ENCODE data around the gene HINFP.
"Not testable (repeated sequence)": the region's sequence is repeated elsewhere in the genome, so short reads cannot be mapped to it uniquely, and the experiment has no call there.

Gene HINFP

GRCh38 chr11:119117004-119117706, 4.2 kb upstream of the HINFP start:
- Histone ChIP-seq H3K9ac (ENCODE audit: low read depth in 1 of 2, low read length in 2 of 2) (no peak overlapping the region), H3K27ac (ENCODE audit: low read depth, low read length) (no peak overlapping the region), H3K27me3 (ENCODE audit: control insufficient read depth in 1 of 2, insufficient read depth in 2 of 2, low read length in 2 of 2) (no peaks in the 10 kb centered on the region), H3K4me3 (ENCODE audit: low read depth in 1 of 2, low read length in 2 of 2) (no peak overlapping the region), H3K36me3 (ENCODE audit: control insufficient read depth in 1 of 2, insufficient read depth in 2 of 2, low read length in 2 of 2) (peaks cover 23 to 51% of the 10 kb centered on the region in 2 donors), H3K9me3 (ENCODE audit: control insufficient read depth in 1 of 2, low read length in 2 of 2) (no peaks in the 10 kb centered on the region), H3K4me1 (ENCODE audit: control insufficient read depth in 1 of 2, insufficient read depth in 2 of 2, low read length in 2 of 2) (peaks cover 8 to 15% of the 10 kb centered on the region in 2 donors)

GRCh38 chr11:119118227-119118626, 3.2 kb upstream of the HINFP start:
- no peak overlapping the region for H3K27ac ChIP-seq (ENCODE audit: low read depth, low read length)
- H3K4me1 ChIP-seq (ENCODE audit: control insufficient read depth in 1 of 2, insufficient read depth in 2 of 2, low read length in 2 of 2) = peaks cover 15 to 25% of the 10 kb centered on the region in 2 donors

GRCh38 chr11:119118946-119119345, 2.4 kb upstream of the HINFP start:
- Histone ChIP-seq H3K27me3 (ENCODE audit: control insufficient read depth in 1 of 2, insufficient read depth in 2 of 2, low read length in 2 of 2) (no peaks in the 10 kb centered on the region), H3K9ac (ENCODE audit: low read depth in 1 of 2, low read length in 2 of 2) (no peak overlapping the region), H3K4me3 (ENCODE audit: low read depth in 1 of 2, low read length in 2 of 2) (no peak overlapping the region), H3K9me3 (ENCODE audit: control insufficient read depth in 1 of 2, low read length in 2 of 2) (no peaks in the 10 kb centered on the region), H3K4me1 (ENCODE audit: control insufficient read depth in 1 of 2, insufficient read depth in 2 of 2, low read length in 2 of 2) (peaks cover 15 to 25% of the 10 kb centered on the region in 2 donors), H3K27ac (ENCODE audit: low read depth, low read length) (no peak overlapping the region), H3K36me3 (ENCODE audit: control insufficient read depth in 1 of 2, insufficient read depth in 2 of 2, low read length in 2 of 2) (peaks cover 13 to 37% of the 10 kb centered on the region in 2 donors)

More at GRCh38 chr11:119118227-119118626, 3.2 kb upstream of the HINFP start:
- H3K9me3 ChIP-seq (ENCODE audit: control insufficient read depth in 1 of 2, low read length in 2 of 2) = no peaks in the 10 kb centered on the region
- peaks cover 17 to 41% of the 10 kb centered on the region in 2 donors for H3K36me3 ChIP-seq (ENCODE audit: control insufficient read depth in 1 of 2, insufficient read depth in 2 of 2, low read length in 2 of 2)
- H3K4me3 ChIP-seq (ENCODE audit: low read depth in 1 of 2, low read length in 2 of 2) = no peak overlapping the region
- no peaks in the 10 kb centered on the region for H3K27me3 ChIP-seq (ENCODE audit: control insufficient read depth in 1 of 2, insufficient read depth in 2 of 2, low read length in 2 of 2)
- H3K9ac ChIP-seq (ENCODE audit: low read depth in 1 of 2, low read length in 2 of 2) = no peak overlapping the region

- H3K36me3 ChIP-seq (ENCODE audit: control insufficient read depth in 1 of 2, insufficient read depth in 2 of 2, low read length in 2 of 2) = peaks cover 9 to 31% of the 10 kb centered on the region in 2 donors
- no peaks in the 10 kb centered on the region for H3K9me3 ChIP-seq (ENCODE audit: control insufficient read depth in 1 of 2, low read length in 2 of 2)
- no peaks in the 10 kb centered on the region for H3K27me3 ChIP-seq (ENCODE audit: control insufficient read depth in 1 of 2, insufficient read depth in 2 of 2, low read length in 2 of 2)
- H3K4me3 ChIP-seq (ENCODE audit: low read depth in 1 of 2, low read length in 2 of 2) = peak overlapping the region; percentile 75 to 94
- H3K4me1 ChIP-seq (ENCODE audit: control insufficient read depth in 1 of 2, insufficient read depth in 2 of 2, low read length in 2 of 2) = peaks cover 20 to 30% of the 10 kb centered on the region in 2 donors
- H3K27ac ChIP-seq (ENCODE audit: low read depth, low read length) = no peak overlapping the region
- peak overlapping the region; percentile 67 to 79 for H3K9ac ChIP-seq (ENCODE audit: low read depth in 1 of 2, low read length in 2 of 2)
Measured at GRCh38 chr11:119120639-119121007, 757 bp upstream of the HINFP start.

- Histone ChIP-seq H3K9ac (ENCODE audit: low read depth in 1 of 2, low read length in 2 of 2) (peak overlapping the region; percentile 88 to 97), H3K27ac (ENCODE audit: low read depth, low read length) (peak overlapping the region; percentile 84)
Measured at GRCh38 chr11:119121811-119122124, 388 bp downstream of the HINFP start.

GRCh38 chr11:119125821-119126220, 4.4 kb downstream of the HINFP start:
- Histone ChIP-seq H3K4me1 (ENCODE audit: control insufficient read depth in 1 of 2, insufficient read depth in 2 of 2, low read length in 2 of 2) (peaks cover 25 to 39% of the 10 kb centered on the region in 2 donors), H3K4me3 (ENCODE audit: low read depth in 1 of 2, low read length in 2 of 2) (peak overlapping the region in 1 of 2 donors; percentile 41), H3K9me3 (ENCODE audit: control insufficient read depth in 1 of 2, low read length in 2 of 2) (no peaks in the 10 kb centered on the region), H3K9ac (ENCODE audit: low read depth in 1 of 2, low read length in 2 of 2) (peak overlapping the region in 1 of 2 donors; percentile 37), H3K27me3 (ENCODE audit: control insufficient read depth in 1 of 2, insufficient read depth in 2 of 2, low read length in 2 of 2) (no peaks in the 10 kb centered on the region), H3K36me3 (ENCODE audit: control insufficient read depth in 1 of 2, insufficient read depth in 2 of 2, low read length in 2 of 2) (peaks cover 13 to 27% of the 10 kb centered on the region in 2 donors), H3K27ac (ENCODE audit: low read depth, low read length) (no peak overlapping the region)

More at GRCh38 chr11:119121811-119122124, 388 bp downstream of the HINFP start:
- Histone ChIP-seq H3K4me1 (ENCODE audit: control insufficient read depth in 1 of 2, insufficient read depth in 2 of 2, low read length in 2 of 2) (peaks cover 27 to 41% of the 10 kb centered on the region in 2 donors), H3K4me3 (ENCODE audit: low read depth in 1 of 2, low read length in 2 of 2) (peak overlapping the region; percentile 94 to 100), H3K27me3 (ENCODE audit: control insufficient read depth in 1 of 2, insufficient read depth in 2 of 2, low read length in 2 of 2) (no peaks in the 10 kb centered on the region), H3K36me3 (ENCODE audit: control insufficient read depth in 1 of 2, insufficient read depth in 2 of 2, low read length in 2 of 2) (peaks cover 9 to 20% of the 10 kb centered on the region in 2 donors), H3K9me3 (ENCODE audit: control insufficient read depth in 1 of 2, low read length in 2 of 2) (no peaks in the 10 kb centered on the region)

- H3K27me3 ChIP-seq (ENCODE audit: control insufficient read depth in 1 of 2, insufficient read depth in 2 of 2, low read length in 2 of 2) = no peaks in the 10 kb centered on the region
- no peak overlapping the region for H3K27ac ChIP-seq (ENCODE audit: low read depth, low read length)
- peaks cover 24 to 33% of the 10 kb centered on the region in 2 donors for H3K4me1 ChIP-seq (ENCODE audit: control insufficient read depth in 1 of 2, insufficient read depth in 2 of 2, low read length in 2 of 2)
- peak overlapping the region in 1 of 2 donors; percentile 36 for H3K9ac ChIP-seq (ENCODE audit: low read depth in 1 of 2, low read length in 2 of 2)
- no peak overlapping the region for H3K4me3 ChIP-seq (ENCODE audit: low read depth in 1 of 2, low read length in 2 of 2)
- no peaks in the 10 kb centered on the region for H3K9me3 ChIP-seq (ENCODE audit: control insufficient read depth in 1 of 2, low read length in 2 of 2)
- peaks cover 22 to 36% of the 10 kb centered on the region in 2 donors for H3K36me3 ChIP-seq (ENCODE audit: control insufficient read depth in 1 of 2, insufficient read depth in 2 of 2, low read length in 2 of 2)
Measured at GRCh38 chr11:119126675-119127268, 5.4 kb downstream of the HINFP start.

GRCh38 chr11:119130662-119131061, 9.3 kb downstream of the HINFP start:
- Histone ChIP-seq H3K4me3 (ENCODE audit: low read depth in 1 of 2, low read length in 2 of 2) (no peak overlapping the region), H3K9ac (ENCODE audit: low read depth in 1 of 2, low read length in 2 of 2) (no peak overlapping the region), H3K36me3 (ENCODE audit: control insufficient read depth in 1 of 2, insufficient read depth in 2 of 2, low read length in 2 of 2) (peaks cover 43 to 59% of the 10 kb centered on the region in 2 donors), H3K27me3 (ENCODE audit: control insufficient read depth in 1 of 2, insufficient read depth in 2 of 2, low read length in 2 of 2) (no peaks in the 10 kb centered on the region), H3K4me1 (ENCODE audit: control insufficient read depth in 1 of 2, insufficient read depth in 2 of 2, low read length in 2 of 2) (peaks cover 11 to 15% of the 10 kb centered on the region in 2 donors), H3K9me3 (ENCODE audit: control insufficient read depth in 1 of 2, low read length in 2 of 2) (no peaks in the 10 kb centered on the region), H3K27ac (ENCODE audit: low read depth, low read length) (no peak overlapping the region)

- Histone ChIP-seq H3K9ac (ENCODE audit: low read depth in 1 of 2, low read length in 2 of 2) (no peak overlapping the region), H3K27ac (ENCODE audit: low read depth, low read length) (no peak overlapping the region), H3K4me1 (ENCODE audit: control insufficient read depth in 1 of 2, insufficient read depth in 2 of 2, low read length in 2 of 2) (no peaks in the 10 kb centered on the region), H3K9me3 (ENCODE audit: control insufficient read depth in 1 of 2, low read length in 2 of 2) (no peaks in the 10 kb centered on the region), H3K4me3 (ENCODE audit: low read depth in 1 of 2, low read length in 2 of 2) (no peak overlapping the region), H3K36me3 (ENCODE audit: control insufficient read depth in 1 of 2, insufficient read depth in 2 of 2, low read length in 2 of 2) (peaks cover 43 to 55% of the 10 kb centered on the region in 2 donors), H3K27me3 (ENCODE audit: control insufficient read depth in 1 of 2, insufficient read depth in 2 of 2, low read length in 2 of 2) (no peaks in the 10 kb centered on the region)
Measured at GRCh38 chr11:119134389-119134978, 13.1 kb downstream of the HINFP start.

GRCh38 chr11:119139276-119139675, 17.9 kb downstream of the HINFP start:
- not testable (repeated sequence) for H3K9me3 ChIP-seq (ENCODE audit: control insufficient read depth in 1 of 2, low read length in 2 of 2); H3K27me3 ChIP-seq (ENCODE audit: control insufficient read depth in 1 of 2, insufficient read depth in 2 of 2, low read length in 2 of 2); H3K9ac ChIP-seq (ENCODE audit: low read depth in 1 of 2, low read length in 2 of 2); H3K4me1 ChIP-seq (ENCODE audit: control insufficient read depth in 1 of 2, insufficient read depth in 2 of 2, low read length in 2 of 2); H3K36me3 ChIP-seq (ENCODE audit: control insufficient read depth in 1 of 2, insufficient read depth in 2 of 2, low read length in 2 of 2); H3K4me3 ChIP-seq (ENCODE audit: low read depth in 1 of 2, low read length in 2 of 2); H3K27ac ChIP-seq (ENCODE audit: low read depth, low read length)
